GM12878 (cell line): ENCODE results near the gene BAG3. TPM values are rescaled to one million over a fixed set of nuclear protein-coding genes. Genes with fewer than 3 reads are reported as not detected.

Experiments used
- BRCA1 ChIP-seq: IDR thresholded peaks from 2 replicates; pipeline ENCODE4 v1.6.1; 2011; ENCODE audit warnings: low read depth, low read length, improper control_type of control experiment
- CBX5 ChIP-seq: sonication (generic); IDR thresholded peaks from 2 replicates; pipeline ENCODE4 v1.6.1; 2016; ENCODE audit warnings: low read depth, moderate library complexity, mild to moderate bottlenecking, inconsistent platforms
- CEBPB ChIP-seq, 2 experiments: fragments of 150-350 bp in 1 of 2; IDR thresholded peaks; 2 replicates each; pipeline ENCODE4 v1.6.1; 2012 to 2014; ENCODE audit warnings: low read depth in 2 of 2, low read length in 2 of 2, borderline replicate concordance in 1 of 2, inconsistent platforms in 1 of 2
- EP300 ChIP-seq, 2 experiments: fragments of 150-350 bp in 1 of 2; IDR thresholded peaks; 2 replicates each; pipeline ENCODE4 v1.6.1; 2011 to 2012; ENCODE audit warnings: low read depth in 2 of 2, low read length in 2 of 2, borderline replicate concordance in 1 of 2, improper control_type of control experiment in 1 of 2, inconsistent platforms in 1 of 2; ENCODE audit not compliant: control insufficient read depth in 1 of 2
- ETV6 ChIP-seq, 2 experiments: fragments of 450-650 bp in 1 of 2; IDR thresholded peaks in 1 of 2; conservative IDR thresholded peaks in 1 of 2; 2 replicates each; pipeline ENCODE4 v1.6.1; 2014; ENCODE audit warnings: antibody characterized with exemption in 1 of 2, borderline replicate concordance in 1 of 2, low read depth in 1 of 2, mild to moderate bottlenecking in 1 of 2, moderate library complexity in 1 of 2
- EZH2 ChIP-seq: IDR thresholded peaks from 2 replicates; pipeline ENCODE4 v1.6.1; 2012; ENCODE audit warnings: low read depth, mild to moderate bottlenecking, control low read depth, inconsistent platforms, low read length, borderline replicate concordance; ENCODE audit not compliant: control insufficient read depth
- HSF1 ChIP-seq: fragments of 150-350 bp; IDR thresholded peaks from 2 replicates; pipeline ENCODE4 v1.6.1; 2014; ENCODE audit warnings: mild to moderate bottlenecking, low read depth, low read length
- IKZF1 ChIP-seq: fragments of 450-650 bp; conservative IDR thresholded peaks from 2 replicates; pipeline ENCODE4 v1.6.1; 2017; ENCODE audit warnings: antibody characterized with exemption, mild to moderate bottlenecking
- JUNB ChIP-seq: IDR thresholded peaks from 2 replicates; pipeline ENCODE4 v1.6.1; 2016; ENCODE audit warnings: antibody characterized with exemption, mild to moderate bottlenecking
- MEF2B ChIP-seq: fragments of 450-650 bp; IDR thresholded peaks from 2 replicates; pipeline ENCODE4 v1.6.1; 2018; ENCODE audit warnings: mild to moderate bottlenecking, moderate library complexity; ENCODE audit not compliant: partially characterized antibody, poor library complexity, severe bottlenecking
- MYB ChIP-seq: fragments of 150-350 bp; IDR thresholded peaks from 2 replicates; pipeline ENCODE4 v1.6.1; 2014; ENCODE audit warnings: mild to moderate bottlenecking, low read depth, low read length, borderline replicate concordance
- MYC ChIP-seq: IDR thresholded peaks from 2 replicates; pipeline ENCODE4 v1.6.1; 2011; ENCODE audit warnings: mild to moderate bottlenecking, low read length, moderate library complexity, inconsistent platforms; ENCODE audit not compliant: insufficient read depth, insufficient replicate concordance, insufficient read length, severe bottlenecking
- NFIC ChIP-seq: IDR thresholded peaks from 2 replicates; pipeline ENCODE4 v1.6.1; 2012; ENCODE audit warnings: low read depth, mild to moderate bottlenecking, inconsistent platforms, low read length, moderate library complexity
- NFXL1 ChIP-seq: fragments of 450-650 bp; IDR thresholded peaks from 2 replicates; pipeline ENCODE4 v1.6.1; 2017; ENCODE audit warnings: antibody characterized with exemption, mild to moderate bottlenecking, borderline replicate concordance
- NFYA ChIP-seq: IDR thresholded peaks from 2 replicates; pipeline ENCODE4 v1.6.1; 2011; ENCODE audit warnings: low read depth, mild to moderate bottlenecking, low read length, improper control_type of control experiment, borderline replicate concordance
- PAX8 ChIP-seq: fragments of 450-650 bp; IDR thresholded peaks from 2 replicates; pipeline ENCODE4 v1.6.1; 2017; ENCODE audit warnings: mild to moderate bottlenecking, moderate library complexity
- SP1 ChIP-seq: IDR thresholded peaks from one replicate; pipeline ENCODE4 v1.6.1; 2011; ENCODE audit warnings: low read depth, low read length
- TCF3 ChIP-seq: IDR thresholded peaks from 2 replicates; pipeline ENCODE4 v1.6.1; 2012; ENCODE audit warnings: low read depth, mild to moderate bottlenecking, low read length, borderline replicate concordance; ENCODE audit not compliant: insufficient read depth
- TCF7 ChIP-seq: IDR thresholded peaks from 2 replicates; pipeline ENCODE4 v1.6.1; 2014; ENCODE audit warnings: antibody characterized with exemption, borderline replicate concordance
- ZBTB11 ChIP-seq: fragments of 450-650 bp; formaldehyde crosslinking; IDR thresholded peaks from 2 replicates; pipeline ENCODE4 v1.5.0; 2022; ENCODE audit warnings: mild to moderate bottlenecking, missing genetic modification characterization
- ZBTB4 ChIP-seq: fragments of 450-650 bp; formaldehyde crosslinking; IDR thresholded peaks from 2 replicates; pipeline ENCODE4 v1.4.0; 2022; ENCODE audit warnings: mild to moderate bottlenecking, moderate library complexity
- polyA plus RNA-seq, 11 experiments: library from polyadenylated mRNA; depleted of rRNA in 4 of 11; unstranded in 6 of 11; stranded (reverse) in 5 of 11; fragments of >200 nt; fragmentation: Nextera tagmentation in 4 of 11; fragmentation: Illumina TruSeq in 1 of 11; extraction: Ambion mirVana in 4 of 11; extraction: Trizol in 1 of 11; gene quantifications; 1 replicate in 1 of 11; 2 replicates in 10 of 11; pipeline versions ENCODE4 v1.2.1 to v1.2.3, GENCODE V29; 2011 to 2016; ENCODE audit warnings: inconsistent platforms in 2 of 11, missing spikeins in 2 of 11, low read depth in 1 of 11
- total RNA-seq, 4 experiments: library from RNA; depleted of rRNA in 3 of 4; stranded (reverse); fragments of >200 nt in 3 of 4; fragmentation: Illumina TruSeq in 1 of 4; extraction: Trizol in 1 of 4; gene quantifications; 2 replicates each; pipeline versions ENCODE4 v1.2.1 to v1.2.3, GENCODE V29; 2013 to 2021

The BAG3 gene
- total and polyA plus RNA-seq, 10 of the 15 experiments (the other 5 are each of a cell fraction or from before 2014, with no cell fraction given) = 0.71 to 14.1 (median 4.3) TPM

DNA sequence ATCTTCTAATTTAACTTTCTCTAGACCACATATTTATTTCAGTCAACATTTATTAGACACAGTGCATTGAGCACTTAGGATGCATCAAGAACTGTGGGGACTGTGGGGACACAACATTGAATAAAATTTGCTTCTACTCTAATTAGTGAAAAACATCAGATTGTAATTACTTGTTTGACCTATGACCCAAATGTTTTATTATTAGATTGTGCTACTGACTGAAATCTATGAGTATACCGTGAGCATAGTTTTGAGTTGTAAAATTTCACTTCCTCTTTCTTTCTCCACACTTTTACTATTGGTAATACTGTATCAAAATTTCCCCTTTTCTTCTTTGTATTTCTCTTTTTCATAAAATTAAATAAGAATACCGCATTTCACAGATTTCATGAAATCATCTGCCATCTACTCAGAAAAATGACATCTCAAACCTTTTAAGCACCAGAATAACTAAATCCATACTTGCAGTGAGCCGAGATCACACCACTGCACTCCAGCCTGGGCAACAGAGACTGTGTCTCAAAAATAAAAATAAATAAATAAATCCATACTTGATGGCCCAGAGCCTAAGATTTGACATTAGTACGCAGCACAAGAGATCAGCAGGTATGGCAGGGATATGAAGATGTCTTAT is 49.3 kb downstream of the BAG3 start (continued):
- TF ChIP-seq ZBTB4 (CRISPR knock-in tag) (no peak), MYB (0 out of 2 replicates have a peak, but pooled peaks have one; percentile 62), IKZF1 (peak; percentile 51; the same call in 1 of the 2 replicates), NFXL1 (no peak), MYC (no peak), MEF2B (peak; percentile 95), ZBTB11 (CRISPR knock-in tag) (no peak), JUNB (peak; percentile 97), EZH2 (no peak), HSF1 (no peak), SP1 (no peak), TCF7 (no peak), CEBPB (IDR thresholded peaks at IDR 0.05; ENCODE audit: borderline replicate concordance in 1 of 2, low read depth in 2 of 2, low read length in 2 of 2) (peak in 1 of 2 experiments; percentile 81; a peak in 1 of 4 replicates), ETV6 (conservative IDR thresholded peaks at IDR 0.05 in 1 of 2, IDR thresholded peaks at IDR 0.05 in 1 of 2; ENCODE audit: borderline replicate concordance in 1 of 2, low read depth in 1 of 2) (no peak; a peak in 1 of 4 replicates), NFYA (no peak), NFIC (peak; percentile 99), BRCA1 (no peak), TCF3 (no peak), CBX5 (0 out of 2 replicates have a peak, but pooled peaks have one; percentile 61), EP300 (IDR thresholded peaks at IDR 0.05; ENCODE audit: borderline replicate concordance in 1 of 2, control insufficient read depth in 1 of 2, low read depth in 2 of 2, low read length in 2 of 2) (peak; percentile 92 to 97), PAX8 (no peak)
